OCI-LY3 (cell line): Measurements from ENCODE around the gene GH2.
"Not testable (repeated sequence)": the region's sequence is repeated elsewhere in the genome, so short reads cannot be mapped to it uniquely, and the experiment has no call there.

Experiments
- CTCF ChIP-seq: fragments of 200-600, 300-600 bp; sonication (generic); IDR thresholded peaks from 2 replicates; pipeline ENCODE4 v1.5.1; 2014; ENCODE audit warnings: antibody characterized with exemption, low read length, low read depth
- EZH2phosphoT487 ChIP-seq: fragments of 200-600 bp; shearing (Covaris generic); IDR thresholded peaks from 2 replicates; pipeline ENCODE4 v1.6.1; 2018; ENCODE audit warnings: antibody characterized with exemption, mixed run types, low read depth

- not testable (repeated sequence) for TF ChIP-seq CTCF, EZH2phosphoT487
These were observed 13.1 kb upstream of the GH2 start for GRCh38 chr17:63894821-63895220.
